Testis (tissue), 3 donors: ENCODE results near the gene ADAM23. TPM values are rescaled to one million over a fixed set of nuclear protein-coding genes. Genes with fewer than 3 reads are reported as not detected.

ENCODE experiments used
- DNase-seq: peaks from one replicate; pipeline ENCODE4 v3.0.0-alpha.2; 2019
- H3K27ac ChIP-seq, 2 donors: fragments of 200-600 bp; sonication (generic); one replicate each; pipeline ENCODE4 v1.5.1; 2019
- H3K27me3 ChIP-seq: fragments of 200-600 bp; sonication (generic); one replicate; pipeline ENCODE4 v1.5.1; 2019
- H3K36me3 ChIP-seq: fragments of 200-600 bp; sonication (generic); one replicate; pipeline ENCODE4 v1.5.1; 2017; ENCODE audit warnings: low read depth; ENCODE audit errors: missing control alignments
- H3K4me1 ChIP-seq: fragments of 200-600 bp; sonication (generic); one replicate; pipeline ENCODE4 v1.5.1; 2019
- H3K4me3 ChIP-seq, 2 donors: fragments of 200-600 bp; sonication (generic); one replicate each; pipeline ENCODE4 v1.5.1; 2017 to 2019
- H3K9me3 ChIP-seq: fragments of 200-600 bp; sonication (generic); one replicate; pipeline ENCODE4 v1.5.1; 2017
- CTCF ChIP-seq, 3 experiments: fragments of 450-650 bp in 2 of 3; fragments of 200-600 bp in 1 of 3; sonication (generic) in 1 of 3; IDR thresholded peaks; one replicate each; pipeline ENCODE4 v1.5.1; 2016 to 2019; ENCODE audit warnings: antibody characterized with exemption in 3 of 3, mild to moderate bottlenecking in 2 of 3, moderate library complexity in 1 of 3
- POLR2A ChIP-seq: fragments of 450-650 bp; IDR thresholded peaks from one replicate; pipeline ENCODE4 v1.6.1; 2017; ENCODE audit warnings: antibody characterized with exemption, mild to moderate bottlenecking, moderate library complexity
- WGBS, 2 donors: methylation state at CpG; one replicate each; pipeline ENCODE4 v1.1.5; 2018; 5-methylcytosine and 5-hydroxymethylcytosine counted together
- intact Hi-C: fragments of 100-400 bp; cut with DNase I; formaldehyde crosslinking; loops from one replicate; pipeline ENCODE4 v1.15.1; 2023; ENCODE audit warnings: low total_unique reads
- polyA plus RNA-seq: library from polyadenylated mRNA; stranded (reverse); fragments of 350-450 nt; fragmentation: Illumina TruSeq; extraction: RNeasy Lipid Tissue Mini Kit (QIAGEN cat#74804); gene quantifications from one replicate; pipeline ENCODE4 v1.2.3, GENCODE V29; 2014; ENCODE audit warnings: low read depth, low replicate concordance; ENCODE audit not compliant: insufficient read depth
- total RNA-seq, 2 donors: library from RNA; depleted of rRNA; stranded (reverse); fragments of >200 nt; gene quantifications; one replicate each; pipeline ENCODE4 v1.2.3, GENCODE V29; 2016

Gene ADAM23
- total and polyA plus RNA-seq, 3 donors from 2014 or later = 14.5 to 24.2 (median 19.5) TPM

- intact Hi-C loops = no loop called here
- 59 to 79% methylated on average over 2 of the region's 2 CpGs for WGBS, 2 donors
- Histone ChIP-seq H3K27me3 (no peaks in the 10 kb centered on the region), H3K27ac (no peak overlapping the region), H3K4me1 (no peaks in the 10 kb centered on the region), H3K9me3 (no peaks in the 10 kb centered on the region), H3K4me3 (no peak overlapping the region), H3K36me3 (no peaks in the 10 kb centered on the region)
- DNase-seq = no peak
- TF ChIP-seq POLR2A (no peak), CTCF (IDR thresholded peaks at IDR 0.05) (no peak)
These were observed 182.8 kb downstream of the ADAM23 start for GRCh38 chr2:206626108-206626507.

GRCh38 chr2:206627632-206628031 lies 184.3 kb downstream of the ADAM23 start:
- no peaks in the 10 kb centered on the region for H3K36me3 ChIP-seq
- no peak for TF ChIP-seq CTCF (IDR thresholded peaks at IDR 0.05)
- H3K27me3 ChIP-seq = no peaks in the 10 kb centered on the region
- H3K4me3 ChIP-seq = no peak overlapping the region
- no peak for DNase-seq
- H3K27ac ChIP-seq = no peak overlapping the region
- no peaks in the 10 kb centered on the region for H3K4me1 ChIP-seq
- intact Hi-C loops = no loop called here
- H3K9me3 ChIP-seq = no peaks in the 10 kb centered on the region

GRCh38 chr2:206631340-206631739 lies 188.0 kb downstream of the ADAM23 start:
- H3K9me3 ChIP-seq = no peaks in the 10 kb centered on the region
- H3K4me1 ChIP-seq = no peaks in the 10 kb centered on the region
- H3K36me3 ChIP-seq = no peaks in the 10 kb centered on the region
- DNase-seq = no peak
- TF ChIP-seq CTCF (IDR thresholded peaks at IDR 0.05) = no peak
- TF ChIP-seq POLR2A = no peak
- 57 to 85% methylated on average over 3 of the region's 3 CpGs for WGBS, 2 donors
- intact Hi-C loops = no loop called here
- no peak overlapping the region for H3K27ac ChIP-seq
- no peak overlapping the region for H3K4me3 ChIP-seq
- H3K27me3 ChIP-seq = no peaks in the 10 kb centered on the region

- no peaks in the 10 kb centered on the region for H3K27me3 ChIP-seq
- intact Hi-C loops = no loop called here
- H3K4me3 ChIP-seq = no peak overlapping the region
- no peak overlapping the region for H3K27ac ChIP-seq
- WGBS, 2 donors = 79 to 88% methylated on average over 1 of the region's 1 CpG
- DNase-seq = no peak
- H3K4me1 ChIP-seq = no peaks in the 10 kb centered on the region
- no peak for TF ChIP-seq POLR2A
- no peak for TF ChIP-seq CTCF (IDR thresholded peaks at IDR 0.05)
- H3K36me3 ChIP-seq = no peaks in the 10 kb centered on the region
- no peaks in the 10 kb centered on the region for H3K9me3 ChIP-seq
These were observed 191.7 kb downstream of the ADAM23 start for GRCh38 chr2:206635015-206635414.

- H3K4me1 ChIP-seq = no peaks in the 10 kb centered on the region
These were observed 196.3 kb downstream of the ADAM23 start for GRCh38 chr2:206639636-206640035.

More at GRCh38 chr2:206639636-206640035, 196.3 kb downstream of the ADAM23 start:
- Histone ChIP-seq H3K27me3 (no peaks in the 10 kb centered on the region), H3K36me3 (no peaks in the 10 kb centered on the region), H3K27ac (no peak overlapping the region), H3K4me3 (no peak overlapping the region), H3K9me3 (no peaks in the 10 kb centered on the region)
- no peak for TF ChIP-seq CTCF (IDR thresholded peaks at IDR 0.05)
- TF ChIP-seq POLR2A = no peak
- DNase-seq = no peak
- intact Hi-C loops = no loop called here
- WGBS, 2 donors = 23 to 24% methylated on average over 2 of the region's 2 CpGs
